Kidney capillary endothelial cell (primary cell): ENCODE data around the gene UXS1.

Source experiments
- DNase-seq: peaks from one replicate; pipeline ENCODE4 v3.0.0-alpha.2; 2018; ENCODE audit warnings: low spot score

The UXS1 gene

DNA sequence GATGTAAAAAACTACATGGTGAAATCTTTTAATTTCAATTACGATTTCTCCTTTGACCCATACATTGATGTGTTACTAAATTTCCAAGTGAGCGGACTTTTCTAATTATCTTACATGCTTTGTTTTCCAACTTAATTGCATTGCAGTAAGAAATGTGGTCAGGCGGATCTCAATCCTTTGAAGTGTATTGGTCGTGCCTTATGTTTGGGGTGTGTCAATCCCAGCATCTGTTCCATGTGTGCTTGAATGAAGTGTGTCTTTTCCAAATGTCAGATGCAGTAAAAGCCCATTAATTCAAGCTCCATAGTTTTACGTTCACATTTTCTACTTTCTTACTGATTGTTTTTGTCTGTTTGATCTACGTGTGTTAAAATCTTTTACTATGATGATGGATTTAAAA is 113.1 kb downstream of the UXS1 start:
- DNase-seq: no peak

GRCh38 chr2:106078096-106078495 is 116.0 kb downstream of the UXS1 start:
- no peak for DNase-seq

- DNase-seq: no peak
These were observed 117.2 kb downstream of the UXS1 start for GRCh38 chr2:106076941-106077340.

GRCh38 chr2:106075048-106075447 is 119.1 kb downstream of the UXS1 start:
- DNase-seq: no peak

- DNase-seq: no peak
These were observed 120.3 kb downstream of the UXS1 start for GRCh38 chr2:106073678-106074406.

DNA sequence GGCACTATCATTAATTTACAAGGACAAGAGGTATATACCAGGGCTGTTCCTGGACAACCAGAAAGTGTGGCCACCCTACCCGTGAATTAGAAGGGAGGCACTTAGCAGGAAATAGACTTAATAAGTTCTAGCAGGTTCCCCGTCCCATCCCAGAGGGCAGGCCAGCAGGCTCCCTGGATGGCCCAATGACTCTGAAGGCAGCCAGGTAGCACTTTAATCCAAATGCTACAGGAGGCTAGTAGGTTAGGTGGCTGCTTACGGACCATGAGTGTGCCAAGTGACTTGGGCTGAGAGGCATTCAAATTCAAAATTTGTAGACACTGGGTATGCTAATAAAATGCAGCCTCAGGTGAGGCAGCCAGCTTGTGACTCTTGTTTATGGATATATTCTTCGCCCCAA is 123.9 kb downstream of the UXS1 start:
- DNase-seq: no peak

GRCh38 chr2:106068451-106068850 is 125.7 kb downstream of the UXS1 start:
- DNase-seq: no peak

DNA sequence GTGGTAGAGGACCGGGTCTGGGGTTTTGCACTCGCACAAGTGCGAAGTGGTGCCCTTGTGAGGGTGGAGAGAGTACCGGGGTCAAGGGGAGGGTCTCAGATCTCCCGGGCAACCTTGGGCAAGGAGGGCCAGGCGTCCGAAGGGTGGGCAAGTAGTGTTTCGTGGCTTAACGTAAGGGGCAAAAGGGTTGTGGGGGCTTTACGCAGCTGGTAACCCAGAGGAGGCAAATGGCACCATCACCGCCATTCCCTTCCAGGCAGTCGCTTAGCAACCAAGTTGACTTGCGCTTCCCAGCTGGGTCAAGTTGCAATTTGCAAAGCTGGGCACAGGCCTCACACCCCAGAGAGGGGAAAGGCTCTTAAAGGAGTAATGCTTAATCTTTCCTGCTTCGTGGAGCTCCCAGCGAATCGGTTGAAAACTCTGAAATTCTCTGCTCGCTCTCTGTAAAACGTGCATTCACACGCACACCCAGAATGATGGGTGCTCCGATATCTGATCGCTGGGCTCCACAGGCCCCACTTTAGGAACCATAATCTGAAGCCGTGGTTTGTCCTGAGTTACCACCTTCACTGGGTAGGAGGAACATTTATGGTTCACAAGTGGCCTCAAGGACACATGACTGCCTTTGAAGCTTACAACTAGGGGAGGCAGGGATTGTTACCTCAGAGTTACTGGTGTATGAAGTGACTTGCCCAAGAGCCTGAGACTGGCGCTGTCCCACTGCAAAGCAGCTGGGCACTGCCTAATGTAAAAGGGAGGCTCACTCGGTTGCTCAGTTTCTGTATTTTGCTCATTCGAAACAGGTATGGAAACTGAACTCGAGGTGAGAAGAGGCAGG is 127.9 kb downstream of the UXS1 start:
- no peak for DNase-seq

DNA sequence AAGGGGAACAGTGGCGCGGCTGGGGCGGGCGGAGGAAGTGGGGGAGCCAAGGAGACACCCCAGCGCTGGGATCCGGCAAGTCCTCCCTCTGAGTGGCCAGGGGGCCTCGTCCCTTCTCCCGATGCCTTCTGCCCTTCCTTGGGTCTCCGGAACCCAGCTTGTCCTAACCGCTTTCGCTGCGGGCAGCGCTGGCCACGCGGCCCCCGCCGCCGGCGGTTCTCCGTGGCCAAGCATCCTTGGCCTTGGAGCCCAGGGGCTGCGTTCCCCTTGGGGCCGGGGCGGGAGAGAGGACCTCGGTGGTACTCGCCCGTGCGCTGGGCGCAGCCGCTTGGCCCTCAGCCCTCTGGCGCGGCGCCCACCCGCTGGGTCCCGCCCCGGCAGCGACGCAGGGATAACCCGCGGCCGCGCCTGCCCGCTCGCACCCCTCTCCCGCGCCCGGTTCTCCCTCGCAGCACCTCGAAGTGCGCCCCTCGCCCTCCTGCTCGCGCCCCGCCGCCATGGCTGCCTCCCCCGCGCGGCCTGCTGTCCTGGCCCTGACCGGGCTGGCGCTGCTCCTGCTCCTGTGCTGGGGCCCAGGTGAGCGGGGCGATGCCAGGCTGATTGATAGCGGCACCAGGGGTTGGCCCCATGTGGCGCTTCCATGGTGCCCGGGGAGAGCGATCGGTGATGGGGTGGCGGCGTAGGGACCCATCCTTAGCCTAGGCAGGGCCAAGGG is 128.7 kb downstream of the UXS1 start:
- no peak for DNase-seq

GRCh38 chr2:106063181-106063580 is 130.9 kb downstream of the UXS1 start:
- DNase-seq: no peak

- no peak for DNase-seq
These were observed 131.5 kb downstream of the UXS1 start for GRCh38 chr2:106062627-106063026.

DNA sequence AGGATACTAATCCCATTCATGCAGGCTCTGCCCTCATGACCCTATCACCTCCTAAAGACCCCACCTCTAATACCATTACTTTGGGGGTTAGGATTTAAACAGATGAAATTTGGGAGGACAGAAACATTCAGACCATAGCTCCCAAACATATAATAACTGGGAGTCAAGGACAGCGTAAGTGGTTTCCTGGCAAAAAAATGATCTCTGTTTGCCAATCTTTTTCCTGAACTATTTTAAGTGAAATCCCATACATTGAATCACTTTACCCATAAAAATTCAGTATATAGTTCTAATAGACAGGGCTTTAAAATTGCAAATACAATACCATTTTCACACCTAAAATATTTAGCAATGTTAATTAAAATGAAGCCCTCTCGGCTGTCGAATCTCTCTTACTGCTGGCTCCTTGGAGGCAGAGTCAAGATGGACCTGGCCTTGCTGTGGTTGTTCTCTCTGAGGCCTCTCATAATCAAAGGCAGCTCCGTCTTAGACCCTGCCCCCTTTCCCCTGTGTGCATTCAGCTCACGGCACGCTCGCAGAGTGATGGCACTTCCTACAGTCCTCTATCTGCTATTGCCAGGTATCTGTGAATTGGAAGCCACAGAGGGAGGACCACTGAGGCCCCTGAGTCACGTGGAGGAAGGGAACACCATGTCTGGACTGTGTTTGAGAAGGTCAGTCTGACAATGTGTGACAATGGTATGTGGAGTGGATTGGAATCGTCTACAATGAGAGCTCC is 132.3 kb downstream of the UXS1 start:
- no peak for DNase-seq

DNA sequence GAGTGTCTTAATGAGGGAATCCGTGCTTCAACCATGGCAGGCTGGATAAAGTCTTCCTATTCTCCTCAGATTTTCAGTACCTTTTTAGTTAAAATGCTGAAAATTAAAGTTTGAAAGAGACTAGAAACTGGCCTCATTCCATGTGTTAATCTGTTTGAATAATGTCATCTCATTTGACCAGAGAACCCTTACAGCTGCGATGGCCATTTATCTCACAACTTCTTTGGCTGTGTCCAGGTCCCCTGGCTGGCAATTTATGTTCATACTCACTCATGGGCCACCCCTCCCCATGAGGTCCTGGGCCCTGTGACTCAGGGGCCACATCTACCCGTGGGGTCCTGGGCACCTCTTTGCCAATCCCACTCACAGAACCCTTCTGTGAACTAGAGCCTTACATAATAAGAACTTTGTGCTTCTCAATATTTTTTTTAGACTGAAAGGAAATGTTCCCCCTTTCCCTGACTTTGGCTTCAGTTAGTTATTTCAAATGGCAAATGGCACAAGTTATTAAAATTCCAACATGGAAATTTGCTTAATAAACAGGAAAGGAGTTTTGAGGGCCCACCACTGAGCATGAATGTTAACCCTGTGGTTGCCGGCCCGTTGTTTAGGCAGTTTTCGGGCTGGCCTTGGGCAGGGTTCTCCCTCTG is 134.6 kb downstream of the UXS1 start:
- DNase-seq: no peak

DNA sequence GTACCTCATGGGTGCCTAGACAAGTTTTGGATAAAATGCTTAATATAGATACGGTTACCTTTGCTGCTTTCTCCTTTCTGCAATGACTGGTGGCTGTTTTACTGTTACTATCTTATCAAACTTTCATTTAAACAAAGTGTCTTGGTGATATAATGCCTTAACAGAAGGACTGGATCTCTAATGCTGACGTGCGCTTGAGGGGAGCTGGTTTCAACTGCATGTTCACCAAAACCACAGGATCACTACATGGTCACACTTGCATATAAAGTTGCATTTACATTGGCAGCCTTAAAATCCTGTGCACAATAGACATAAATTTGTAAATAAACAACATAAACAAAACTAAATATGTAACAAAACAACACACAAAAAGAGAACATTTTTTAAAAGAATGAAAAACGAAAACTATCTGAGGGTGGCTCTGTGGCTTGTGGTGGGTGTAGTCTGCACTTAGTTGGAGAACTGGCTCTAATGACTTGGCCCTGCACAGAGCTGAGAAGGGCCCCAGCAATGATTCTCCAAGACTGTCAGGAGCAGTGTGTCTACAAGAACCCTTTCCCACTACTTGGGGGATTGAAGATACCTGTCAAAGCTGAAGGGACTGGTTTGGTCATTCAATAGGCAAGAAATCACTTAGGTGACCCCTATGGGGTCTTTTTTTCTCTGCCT is 135.5 kb downstream of the UXS1 start:
- DNase-seq: no peak

- DNase-seq: no peak
These were observed 136.9 kb downstream of the UXS1 start for GRCh38 chr2:106057206-106057605.

- no peak for DNase-seq
These were observed 139.0 kb downstream of the UXS1 start for GRCh38 chr2:106054880-106055655.

DNA sequence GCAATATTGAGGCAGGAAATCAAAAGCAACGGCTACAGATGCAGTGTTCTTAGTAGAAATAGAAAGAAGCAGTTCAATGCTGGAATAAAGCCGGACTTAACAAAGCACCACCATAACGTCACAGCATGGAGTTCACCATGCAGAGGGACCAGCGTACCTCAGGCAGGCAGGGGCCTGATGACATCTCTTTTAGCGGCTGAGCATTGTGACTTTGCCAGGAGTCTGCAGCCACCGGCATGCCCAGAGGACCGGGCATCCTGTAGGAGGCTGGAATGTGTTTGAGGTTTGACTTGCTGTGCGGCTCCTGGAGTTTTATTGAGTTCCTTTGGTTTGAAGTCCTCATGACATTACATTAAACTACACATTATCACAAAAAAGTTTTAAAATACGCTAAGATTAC is 139.8 kb downstream of the UXS1 start:
- no peak for DNase-seq

DNA sequence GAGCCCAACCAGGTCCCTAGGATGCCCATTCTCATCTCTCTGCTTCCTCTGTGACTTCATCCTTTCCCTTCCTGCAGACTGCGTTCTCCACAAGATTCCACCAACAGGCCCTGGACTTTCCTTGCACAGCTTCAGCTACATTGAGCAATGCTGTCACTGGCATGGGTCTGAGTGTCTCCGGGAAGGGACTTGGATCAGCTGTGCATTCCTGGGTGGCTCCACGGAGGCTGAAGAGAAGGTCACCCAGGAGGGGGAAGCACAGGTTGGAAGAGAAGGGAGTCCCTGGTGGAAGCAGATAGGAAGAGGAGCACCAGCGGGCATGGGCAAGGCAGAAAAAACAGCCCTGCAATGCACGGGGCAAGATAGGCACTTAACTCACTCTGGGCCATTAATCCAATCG is 140.5 kb downstream of the UXS1 start:
- no peak for DNase-seq

- DNase-seq: no peak
These were observed 141.0 kb downstream of the UXS1 start for GRCh38 chr2:106053116-106053515.

DNA sequence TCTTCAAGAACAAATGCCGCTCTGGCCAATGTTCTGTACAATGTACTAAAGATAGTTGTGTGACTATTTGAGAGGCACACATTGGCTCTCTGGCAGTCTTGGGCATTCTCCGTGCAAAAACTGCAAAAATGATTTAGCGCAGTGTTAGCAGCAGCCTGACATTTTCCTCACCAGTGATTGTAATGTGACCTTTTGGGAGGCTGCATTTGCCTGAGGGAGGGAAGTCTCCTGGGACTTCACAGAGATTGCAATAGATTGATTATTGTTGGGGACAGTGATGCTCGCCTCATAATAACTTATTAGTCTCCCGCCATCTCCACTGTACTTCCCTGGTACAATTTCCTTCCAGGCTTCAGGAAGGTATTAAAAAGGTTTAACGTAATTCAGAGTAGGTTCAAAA is 149.2 kb downstream of the UXS1 start:
- no peak for DNase-seq
